Measurements from ENCODE around the gene CSTPP1. TPM values are rescaled to one million over a fixed set of nuclear protein-coding genes. Genes with fewer than 3 reads are reported as not detected.

The CSTPP1 gene
- total and polyA plus RNA-seq, 2 donors (not counting 3 experiments of a cell fraction or from before 2014, with no cell fraction given) = 25.9 to 38.2 TPM

GRCh38 chr11:47188259-47188658, 251.7 kb downstream of the CSTPP1 start:
- intact Hi-C loops (cut with micrococcal nuclease) (no loop called here), dilution Hi-C loops (cut with MboI; ENCODE audit: extremely low pct_ligation_motif_present, low sequenced_read_pairs) (no loop called here)
- H3K4me3 ChIP-seq (replicated peaks in 1 of 3; ENCODE audit: insufficient read depth in 1 of 3, low read depth in 1 of 3, low read length in 3 of 3) = no peak overlapping the region
- no peaks in the 10 kb centered on the region for H4K20me1 ChIP-seq (replicated peaks; ENCODE audit: control insufficient read depth, extremely low read depth, insufficient read depth, low read length)
- H3K27me3 ChIP-seq (ENCODE audit: control insufficient read depth in 2 of 2, insufficient read depth in 2 of 2, low read length in 2 of 2) = peaks cover 0 to 3% of the 10 kb centered on the region in 2 experiments
- H3K9ac ChIP-seq (replicated peaks; ENCODE audit: extremely low read depth, insufficient read depth, low read length) = no peak overlapping the region
- H3K27ac ChIP-seq (ENCODE audit: insufficient read depth, low read depth, low read length) = no peak overlapping the region
- H3K9me3 ChIP-seq (replicated peaks; ENCODE audit: control insufficient read depth, insufficient read depth, low read length) = no peaks in the 10 kb centered on the region
- H2AFZ ChIP-seq (ENCODE audit: low read depth, low read length) = no peak overlapping the region
- no peaks in the 10 kb centered on the region for H3K9me1 ChIP-seq (replicated peaks; ENCODE audit: control insufficient read depth, extremely low read depth, insufficient read depth, low read length)
- POLR2A ChIA-PET = no interaction called here
- no peaks in the 10 kb centered on the region for H3K36me3 ChIP-seq (ENCODE audit: control insufficient read depth in 2 of 2, extremely low read depth in 1 of 2, insufficient read depth in 2 of 2, low read length in 2 of 2)
- no TSS peak for BruUV-seq (replicated peaks)
- TF ChIP-seq EZH2 (IDR thresholded peaks at IDR 0.05; ENCODE audit: borderline replicate concordance, low read depth, low read length, severe bottlenecking) = no peak
- H3K79me2 ChIP-seq (ENCODE audit: control insufficient read depth, insufficient read depth, low read length) = no peaks in the 10 kb centered on the region
- CTCF ChIA-PET = interaction anchor here (0.9 to 2.2 kb wide), 7 partner anchors 12 to 163 kb away, joined by 3 to 19 read pairs (median 8); partner anchors contain the start of genes DDB2 and NR1H3
- FAIRE-seq = no peak
- DNase-seq (ENCODE audit: low read depth, low spot score) = no peak
- H3K4me1 ChIP-seq (ENCODE audit: control insufficient read depth, extremely low read depth, insufficient read depth, low read length) = peaks cover 16% of the 10 kb centered on the region
- H3K4me2 ChIP-seq (ENCODE audit: insufficient read depth, low read length) = no peak overlapping the region

GRCh38 chr11:47189100-47189834, 252.7 kb downstream of the CSTPP1 start:
- no peaks in the 10 kb centered on the region for H3K9me1 ChIP-seq (replicated peaks; ENCODE audit: control insufficient read depth, extremely low read depth, insufficient read depth, low read length)
- H2AFZ ChIP-seq (ENCODE audit: low read depth, low read length) = no peak overlapping the region
- peaks cover 0 to 3% of the 10 kb centered on the region in 2 experiments for H3K27me3 ChIP-seq (ENCODE audit: control insufficient read depth in 2 of 2, insufficient read depth in 2 of 2, low read length in 2 of 2)
- ChIA-PET CTCF (interaction anchor here (1.0 to 1.5 kb wide), 2 partner anchors 10 to 70 kb away, joined by 3 to 4 read pairs; no protein-coding TSS in a partner anchor), POLR2A (no interaction called here)
- dilution Hi-C loops (cut with MboI; ENCODE audit: extremely low pct_ligation_motif_present, low sequenced_read_pairs) (no loop called here), intact Hi-C loops (cut with micrococcal nuclease) (no loop called here)
- BruUV-seq (replicated peaks) = no TSS peak
- no peak overlapping the region for H3K4me3 ChIP-seq (replicated peaks in 1 of 3; ENCODE audit: insufficient read depth in 1 of 3, low read depth in 1 of 3, low read length in 3 of 3)
- FAIRE-seq (peak; percentile 61), DNase-seq (ENCODE audit: low read depth, low spot score) (no peak)
- H3K79me2 ChIP-seq (ENCODE audit: control insufficient read depth, insufficient read depth, low read length) = no peaks in the 10 kb centered on the region
- no peaks in the 10 kb centered on the region for H4K20me1 ChIP-seq (replicated peaks; ENCODE audit: control insufficient read depth, extremely low read depth, insufficient read depth, low read length)
- H3K27ac ChIP-seq (ENCODE audit: insufficient read depth, low read depth, low read length) = no peak overlapping the region
- no peaks in the 10 kb centered on the region for H3K36me3 ChIP-seq (ENCODE audit: control insufficient read depth in 2 of 2, extremely low read depth in 1 of 2, insufficient read depth in 2 of 2, low read length in 2 of 2)
- H3K9ac ChIP-seq (replicated peaks; ENCODE audit: extremely low read depth, insufficient read depth, low read length) = no peak overlapping the region
- H3K4me2 ChIP-seq (ENCODE audit: insufficient read depth, low read length) = no peak overlapping the region
- H3K4me1 ChIP-seq (ENCODE audit: control insufficient read depth, extremely low read depth, insufficient read depth, low read length) = peaks cover 16% of the 10 kb centered on the region
- no peak for TF ChIP-seq EZH2 (IDR thresholded peaks at IDR 0.05; ENCODE audit: borderline replicate concordance, low read depth, low read length, severe bottlenecking)
- TF ChIP-seq, protein P1, sequence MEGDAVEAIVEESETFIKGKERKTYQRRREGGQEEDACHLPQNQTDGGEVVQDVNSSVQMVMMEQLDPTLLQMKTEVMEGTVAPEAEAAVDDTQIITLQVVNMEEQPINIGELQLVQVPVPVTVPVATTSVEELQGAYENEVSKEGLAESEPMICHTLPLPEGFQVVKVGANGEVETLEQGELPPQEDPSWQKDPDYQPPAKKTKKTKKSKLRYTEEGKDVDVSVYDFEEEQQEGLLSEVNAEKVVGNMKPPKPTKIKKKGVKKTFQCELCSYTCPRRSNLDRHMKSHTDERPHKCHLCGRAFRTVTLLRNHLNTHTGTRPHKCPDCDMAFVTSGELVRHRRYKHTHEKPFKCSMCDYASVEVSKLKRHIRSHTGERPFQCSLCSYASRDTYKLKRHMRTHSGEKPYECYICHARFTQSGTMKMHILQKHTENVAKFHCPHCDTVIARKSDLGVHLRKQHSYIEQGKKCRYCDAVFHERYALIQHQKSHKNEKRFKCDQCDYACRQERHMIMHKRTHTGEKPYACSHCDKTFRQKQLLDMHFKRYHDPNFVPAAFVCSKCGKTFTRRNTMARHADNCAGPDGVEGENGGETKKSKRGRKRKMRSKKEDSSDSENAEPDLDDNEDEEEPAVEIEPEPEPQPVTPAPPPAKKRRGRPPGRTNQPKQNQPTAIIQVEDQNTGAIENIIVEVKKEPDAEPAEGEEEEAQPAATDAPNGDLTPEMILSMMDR (IDR thresholded peaks at IDR 0.05; ENCODE audit: extremely low read depth in 1 of 2, insufficient read depth in 1 of 2, low read depth in 1 of 2, low read length in 2 of 2) = no peak
- no peak for TF ChIP-seq GATA2 (IDR thresholded peaks at IDR 0.05; ENCODE audit: insufficient read depth, insufficient read length, low read depth, low read length)
- TF ChIP-seq, protein P2, sequence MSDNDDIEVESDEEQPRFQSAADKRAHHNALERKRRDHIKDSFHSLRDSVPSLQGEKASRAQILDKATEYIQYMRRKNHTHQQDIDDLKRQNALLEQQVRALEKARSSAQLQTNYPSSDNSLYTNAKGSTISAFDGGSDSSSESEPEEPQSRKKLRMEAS (IDR thresholded peaks at IDR 0.05; ENCODE audit: insufficient read depth, insufficient read length) = no peak
- TF ChIP-seq FOS (IDR thresholded peaks at IDR 0.05; ENCODE audit: borderline replicate concordance, insufficient read depth, low read length) = no peak
- TF ChIP-seq POLR2AphosphoS5 (IDR thresholded peaks at IDR 0.05; ENCODE audit: insufficient read depth, low read depth, low read length) = no peak
- no peak for TF ChIP-seq JUN (IDR thresholded peaks at IDR 0.05; ENCODE audit: borderline replicate concordance, insufficient read depth, insufficient read length, low read depth)
- no peak for TF ChIP-seq MYC (IDR thresholded peaks at IDR 0.05; ENCODE audit: low read depth, low read length)
- no peak for TF ChIP-seq POLR2A (IDR thresholded peaks at IDR 0.05; ENCODE audit: low read depth, low read length)
- no peaks in the 10 kb centered on the region for H3K9me3 ChIP-seq (replicated peaks; ENCODE audit: control insufficient read depth, insufficient read depth, low read length)

Measured in endothelial cell of umbilical vein (primary cell).